DND-41 (cell line): ENCODE data around the gene MEX3C.

ENCODE experiments used
- ATAC-seq: fragments of 200-7000 bp; cut with Tn5 transposase; 3 replicates; pipeline ENCODE4 v1.9.1; 2021; ENCODE audit warnings: low read depth; ENCODE audit not compliant: insufficient read depth
- DNase-seq: peaks from one replicate; pipeline ENCODE4 v3.0.0-alpha.2; 2020
- H2AFZ ChIP-seq: 2 replicates; pipeline ENCODE4 v1.6.0; 2012; ENCODE audit warnings: low read depth, low read length
- H3K27ac ChIP-seq: 2 replicates; pipeline ENCODE4 v1.5.1; 2012; ENCODE audit warnings: low read length, inconsistent platforms
- H3K27me3 ChIP-seq: fragments of 200-600 bp; sonication (generic); 2 replicates; pipeline ENCODE4 v1.6.0; 2012; ENCODE audit warnings: low read length, mild to moderate bottlenecking, inconsistent platforms; ENCODE audit not compliant: insufficient read depth, poor library complexity
- H3K36me3 ChIP-seq: 2 replicates; pipeline ENCODE4 v1.5.1; 2012; ENCODE audit warnings: low read length, inconsistent platforms; ENCODE audit not compliant: insufficient read depth
- H3K4me1 ChIP-seq: 2 replicates; pipeline ENCODE4 v1.5.1; 2012; ENCODE audit warnings: mild to moderate bottlenecking, low read length; ENCODE audit not compliant: insufficient read depth
- H3K4me2 ChIP-seq: 2 replicates; pipeline ENCODE4 v1.6.0; 2012; ENCODE audit warnings: mild to moderate bottlenecking, moderate library complexity, low read length, inconsistent platforms; ENCODE audit not compliant: insufficient read depth
- H3K4me3 ChIP-seq, 2 experiments: fragments of 200-600 bp in 1 of 2; shearing (Covaris generic) in 1 of 2; 2 replicates each; pipeline ENCODE4 v1.5.1; 2012 to 2016; ENCODE audit warnings: inconsistent platforms in 2 of 2, low read length in 2 of 2, mild to moderate bottlenecking in 2 of 2, low read depth in 1 of 2, moderate library complexity in 1 of 2
- H3K79me2 ChIP-seq: 2 replicates; pipeline ENCODE4 v1.6.0; 2012; ENCODE audit warnings: low read length, inconsistent platforms; ENCODE audit not compliant: insufficient read depth
- H3K9ac ChIP-seq: 2 replicates; pipeline ENCODE4 v1.6.0; 2012; ENCODE audit warnings: low read depth, mild to moderate bottlenecking, inconsistent platforms, low read length, moderate library complexity
- H3K9me3 ChIP-seq: 2 replicates; pipeline ENCODE4 v1.5.1; 2012; ENCODE audit warnings: low read length, moderate library complexity, mild to moderate bottlenecking, inconsistent platforms; ENCODE audit not compliant: insufficient read depth, severe bottlenecking
- H4K20me1 ChIP-seq: 2 replicates; pipeline ENCODE4 v1.6.0; 2012; ENCODE audit warnings: low read length; ENCODE audit not compliant: insufficient read depth
- EZH2 ChIP-seq: IDR thresholded peaks from 3 replicates; pipeline ENCODE4 v1.6.1; 2012; ENCODE audit warnings: borderline replicate concordance, low read depth, mild to moderate bottlenecking, moderate library complexity, low read length, inconsistent platforms; ENCODE audit not compliant: severe bottlenecking
- TF ChIP-seq, protein P1 (sequence below): IDR thresholded peaks from 2 replicates; pipeline ENCODE4 v1.5.1; 2012; ENCODE audit warnings: borderline replicate concordance, low read length, moderate library complexity, mild to moderate bottlenecking; ENCODE audit not compliant: poor library complexity, severe bottlenecking; ENCODE audit errors: extremely low read depth

MEX3C gene

DNA sequence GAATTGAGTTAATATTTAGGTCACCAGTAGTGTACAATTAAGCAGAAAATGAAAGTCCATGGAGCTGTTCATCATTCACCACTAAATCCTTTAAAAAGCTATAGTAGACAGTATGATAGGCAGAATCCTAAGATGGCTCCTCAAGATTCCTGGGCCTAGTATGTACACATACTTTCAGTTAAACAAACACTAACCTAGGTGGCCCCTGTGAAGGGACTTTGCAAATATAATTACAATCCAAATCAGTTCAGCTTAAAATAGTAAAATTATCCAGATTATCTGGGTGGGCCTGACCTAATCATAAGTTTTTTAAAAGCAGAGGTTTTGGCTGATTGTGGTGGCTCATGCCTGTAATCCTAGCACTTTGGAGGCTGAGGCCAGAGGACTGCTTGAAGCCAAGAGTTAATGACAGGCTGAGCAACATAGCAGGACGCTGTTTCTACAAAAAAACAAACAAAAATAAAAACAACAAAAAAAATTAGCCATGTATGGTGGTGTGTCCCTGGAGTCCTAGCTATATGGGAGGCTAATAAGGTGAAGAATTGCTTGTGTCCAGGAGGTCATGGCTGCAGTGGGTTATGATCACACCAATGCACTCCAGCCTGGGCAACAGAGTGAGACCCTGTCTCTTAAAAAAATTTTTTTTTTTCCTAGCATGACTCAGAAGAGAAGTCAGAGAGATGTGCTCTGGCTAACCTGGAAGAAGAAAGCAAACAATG is 13.9 kb downstream of the MEX3C start:
- TF ChIP-seq, protein P1, sequence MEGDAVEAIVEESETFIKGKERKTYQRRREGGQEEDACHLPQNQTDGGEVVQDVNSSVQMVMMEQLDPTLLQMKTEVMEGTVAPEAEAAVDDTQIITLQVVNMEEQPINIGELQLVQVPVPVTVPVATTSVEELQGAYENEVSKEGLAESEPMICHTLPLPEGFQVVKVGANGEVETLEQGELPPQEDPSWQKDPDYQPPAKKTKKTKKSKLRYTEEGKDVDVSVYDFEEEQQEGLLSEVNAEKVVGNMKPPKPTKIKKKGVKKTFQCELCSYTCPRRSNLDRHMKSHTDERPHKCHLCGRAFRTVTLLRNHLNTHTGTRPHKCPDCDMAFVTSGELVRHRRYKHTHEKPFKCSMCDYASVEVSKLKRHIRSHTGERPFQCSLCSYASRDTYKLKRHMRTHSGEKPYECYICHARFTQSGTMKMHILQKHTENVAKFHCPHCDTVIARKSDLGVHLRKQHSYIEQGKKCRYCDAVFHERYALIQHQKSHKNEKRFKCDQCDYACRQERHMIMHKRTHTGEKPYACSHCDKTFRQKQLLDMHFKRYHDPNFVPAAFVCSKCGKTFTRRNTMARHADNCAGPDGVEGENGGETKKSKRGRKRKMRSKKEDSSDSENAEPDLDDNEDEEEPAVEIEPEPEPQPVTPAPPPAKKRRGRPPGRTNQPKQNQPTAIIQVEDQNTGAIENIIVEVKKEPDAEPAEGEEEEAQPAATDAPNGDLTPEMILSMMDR: no peak
- no peak for TF ChIP-seq EZH2
- Histone ChIP-seq H3K4me2 (no peak overlapping the region), H3K4me1 (no peaks in the 10 kb centered on the region), H3K9ac (no peak overlapping the region), H3K27me3 (no peaks in the 10 kb centered on the region), H3K27ac (no peak overlapping the region), H3K36me3 (peaks cover 36% of the 10 kb centered on the region), H3K79me2 (peaks cover 100% of the 10 kb centered on the region), H3K4me3 (no peak overlapping the region), H4K20me1 (peaks cover 93% of the 10 kb centered on the region), H2AFZ (no peak overlapping the region), H3K9me3 (no peaks in the 10 kb centered on the region)
- ATAC-seq: no peak
- no peak for DNase-seq

DNA sequence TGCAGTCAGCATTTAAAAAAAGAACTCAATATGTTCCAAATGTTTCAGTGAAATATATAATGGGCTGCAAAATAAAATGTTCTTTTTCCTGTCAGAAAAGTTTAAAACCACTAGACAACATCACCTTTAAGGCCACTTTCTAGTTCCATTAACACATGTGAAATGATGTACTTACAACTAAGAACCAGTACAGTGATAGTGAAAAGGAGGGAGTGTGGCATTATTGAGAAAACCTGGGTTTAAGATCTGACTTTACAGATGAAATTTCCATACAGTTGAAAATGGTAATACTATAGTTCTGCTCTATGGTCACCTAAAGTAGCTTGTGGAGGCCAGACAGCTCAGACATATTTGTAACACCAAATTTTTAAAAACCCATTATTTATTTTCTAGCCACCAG is 14.7 kb downstream of the MEX3C start:
- Histone ChIP-seq H3K4me3 (no peak overlapping the region), H3K36me3 (peaks cover 42% of the 10 kb centered on the region), H3K9ac (no peak overlapping the region), H3K27ac (no peak overlapping the region), H2AFZ (no peak overlapping the region), H3K4me1 (no peaks in the 10 kb centered on the region), H3K9me3 (no peaks in the 10 kb centered on the region), H3K27me3 (no peaks in the 10 kb centered on the region), H4K20me1 (peaks cover 89% of the 10 kb centered on the region), H3K4me2 (no peak overlapping the region), H3K79me2 (peaks cover 100% of the 10 kb centered on the region)
- no peak for TF ChIP-seq EZH2
- TF ChIP-seq, protein P1: no peak
- no peak for ATAC-seq
- DNase-seq: no peak

- Histone ChIP-seq H3K4me3 (no peak overlapping the region), H4K20me1 (peaks cover 39% of the 10 kb centered on the region), H3K4me2 (no peak overlapping the region), H3K4me1 (no peaks in the 10 kb centered on the region), H3K27ac (no peak overlapping the region), H3K36me3 (peaks cover 15% of the 10 kb centered on the region), H2AFZ (no peak overlapping the region), H3K9me3 (no peaks in the 10 kb centered on the region), H3K27me3 (no peaks in the 10 kb centered on the region), H3K9ac (no peak overlapping the region), H3K79me2 (peaks cover 13% of the 10 kb centered on the region)
- ATAC-seq (no peak), DNase-seq (no peak)
- TF ChIP-seq, protein P1: no peak
- TF ChIP-seq EZH2: no peak
Observed at GRCh38 chr18:51171625-51172259, 25.7 kb downstream of the MEX3C start.
